MM.1S (cell line): ENCODE measurements around the gene EXOSC10.

Source experiments
- EZH2 ChIP-seq: fragments of 300-600 bp; sonication (generic); optimal IDR thresholded peaks from 2 replicates; pipeline ENCODE3; 2017; ENCODE audit warnings: low read depth, mild to moderate bottlenecking, antibody characterized with exemption, low read length, mixed read lengths
- TF ChIP-seq, protein P1 (sequence below): fragments of 300-600 bp; sonication (generic); IDR thresholded peaks from 2 replicates; pipeline ENCODE4 v1.5.1; 2016; ENCODE audit warnings: antibody characterized with exemption, low read length, mixed read lengths

- TF ChIP-seq EZH2: no peak
- TF ChIP-seq, protein P1, sequence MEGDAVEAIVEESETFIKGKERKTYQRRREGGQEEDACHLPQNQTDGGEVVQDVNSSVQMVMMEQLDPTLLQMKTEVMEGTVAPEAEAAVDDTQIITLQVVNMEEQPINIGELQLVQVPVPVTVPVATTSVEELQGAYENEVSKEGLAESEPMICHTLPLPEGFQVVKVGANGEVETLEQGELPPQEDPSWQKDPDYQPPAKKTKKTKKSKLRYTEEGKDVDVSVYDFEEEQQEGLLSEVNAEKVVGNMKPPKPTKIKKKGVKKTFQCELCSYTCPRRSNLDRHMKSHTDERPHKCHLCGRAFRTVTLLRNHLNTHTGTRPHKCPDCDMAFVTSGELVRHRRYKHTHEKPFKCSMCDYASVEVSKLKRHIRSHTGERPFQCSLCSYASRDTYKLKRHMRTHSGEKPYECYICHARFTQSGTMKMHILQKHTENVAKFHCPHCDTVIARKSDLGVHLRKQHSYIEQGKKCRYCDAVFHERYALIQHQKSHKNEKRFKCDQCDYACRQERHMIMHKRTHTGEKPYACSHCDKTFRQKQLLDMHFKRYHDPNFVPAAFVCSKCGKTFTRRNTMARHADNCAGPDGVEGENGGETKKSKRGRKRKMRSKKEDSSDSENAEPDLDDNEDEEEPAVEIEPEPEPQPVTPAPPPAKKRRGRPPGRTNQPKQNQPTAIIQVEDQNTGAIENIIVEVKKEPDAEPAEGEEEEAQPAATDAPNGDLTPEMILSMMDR: no peak
These were observed 74.8 kb downstream of the EXOSC10 start for GRCh38 chr1:11024874-11025203.
